K562 (cell line): Measurements from ENCODE around the gene DUSP28. TPM values are rescaled to one million over a fixed set of nuclear protein-coding genes. Genes with fewer than 3 reads are reported as not detected.

ENCODE experiments used
- ATAC-seq: fragments of 200-7000 bp; cut with Tn5 transposase; 3 replicates; pipeline ENCODE4 v1.9.1; 2020; ENCODE audit warnings: moderate library complexity
- BruUV-seq: library from RNA; stranded (reverse); fragments of 400-500 nt; replicated peaks from 2 replicates; lab custom pipeline; 2021; lab: Mats Ljungman, UMichigan
- CTCF ChIA-PET: fragments of 300-600 bp; formaldehyde crosslinking; extraction: SDS; loops from one replicate; lab custom pipeline; 2021; ENCODE audit warnings: low intra/inter-chr PET ratio; lab: Yijun Ruan, JAX
- POLR2A ChIA-PET: fragments of 300-600, 350-650 bp; sonication (Branson Sonifier 250); formaldehyde crosslinking; extraction: SDS; loops from one replicate; lab custom pipeline; 2021; ENCODE audit warnings: antibody characterized with exemption, inconsistent platforms; lab: Yijun Ruan, JAX
- DNase-seq, 4 experiments: peaks; one replicate each; pipeline versions ENCODE4 v3.0.0 to v3.0.0-alpha.2; 2011 to 2018; ENCODE audit warnings: low spot score in 3 of 4, mixed read lengths in 3 of 4; ENCODE audit errors: extremely low read depth in 1 of 4
- FAIRE-seq: peaks from 2 replicates; lab custom pipeline; 2011; peaks lifted over from hg19 to GRCh38; lab: Jason Lieb, UNC
- H2AFZ ChIP-seq: 2 replicates; pipeline ENCODE4 v1.6.0; 2011; ENCODE audit warnings: low read depth, low read length, control low read depth, inconsistent platforms
- H3K27ac ChIP-seq: fragments of 200-600 bp; 3 replicates; pipeline ENCODE4 v1.8.0; 2011; ENCODE audit warnings: low read depth, mild to moderate bottlenecking, control low read depth, inconsistent platforms, low read length, moderate library complexity, mixed read lengths; ENCODE audit errors: extremely low read depth
- H3K27me3 ChIP-seq, 2 experiments: fragments of 300-600 bp in 1 of 2; 2 replicates in 1 of 2; 3 replicates in 1 of 2; pipeline versions ENCODE4 v1.6.0 to v1.8.0; 2011; ENCODE audit warnings: inconsistent platforms in 2 of 2, low read length in 2 of 2, mild to moderate bottlenecking in 1 of 2, mixed read lengths in 1 of 2, moderate library complexity in 1 of 2; ENCODE audit not compliant: control insufficient read depth in 2 of 2, insufficient read depth in 2 of 2
- H3K36me3 ChIP-seq: fragments of 300-600 bp; 3 replicates; pipeline ENCODE4 v1.8.0; 2011; ENCODE audit warnings: mild to moderate bottlenecking, low read length, inconsistent platforms; ENCODE audit not compliant: control insufficient read depth, insufficient read depth
- H3K4me1 ChIP-seq, 2 experiments: fragments of 200-600 bp in 1 of 2; replicated peaks in 1 of 2; 2 replicates in 1 of 2; 3 replicates in 1 of 2; pipeline versions ENCODE4 v1.5.1 to v1.8.0; 2011; ENCODE audit warnings: inconsistent platforms in 2 of 2, low read length in 2 of 2, mild to moderate bottlenecking in 1 of 2, mixed read lengths in 1 of 2, moderate library complexity in 1 of 2; ENCODE audit not compliant: control insufficient read depth in 2 of 2, insufficient read depth in 2 of 2
- H3K4me2 ChIP-seq: 2 replicates; pipeline ENCODE4 v1.6.1; 2011; ENCODE audit warnings: low read length, control low read depth, inconsistent platforms, mixed read lengths; ENCODE audit not compliant: insufficient read depth
- H3K4me3 ChIP-seq: fragments of 200-600 bp; sonication (generic), shearing (Covaris generic); 2 replicates; pipeline ENCODE4 v1.5.1; 2016; ENCODE audit warnings: control low read depth, inconsistent platforms
- H3K79me2 ChIP-seq: fragments of 200-600 bp; 3 replicates; pipeline ENCODE4 v1.8.0; 2011; ENCODE audit warnings: low read length, inconsistent platforms; ENCODE audit not compliant: control insufficient read depth, insufficient read depth
- H3K9ac ChIP-seq, 2 experiments: 2 replicates each; pipeline versions ENCODE4 v1.6.0 to v1.6.1; 2011; ENCODE audit warnings: low read depth in 2 of 2, low read length in 2 of 2, control low read depth in 1 of 2, inconsistent platforms in 1 of 2, mild to moderate bottlenecking in 1 of 2, mixed read lengths in 1 of 2; ENCODE audit not compliant: insufficient read depth in 1 of 2
- H3K9me1 ChIP-seq: one replicate; pipeline ENCODE4 v1.6.0; 2011; ENCODE audit warnings: inconsistent platforms, mild to moderate bottlenecking, low read length, moderate library complexity; ENCODE audit not compliant: control insufficient read depth, insufficient read depth
- H3K9me3 ChIP-seq: replicated peaks from 2 replicates; pipeline ENCODE4 v1.5.1; 2011; ENCODE audit warnings: low read depth, low read length, inconsistent platforms; ENCODE audit not compliant: control insufficient read depth, insufficient read depth
- H4K20me1 ChIP-seq: replicated peaks from 2 replicates; pipeline ENCODE4 v1.6.1; 2011; ENCODE audit warnings: low read length, inconsistent platforms, mixed read lengths; ENCODE audit not compliant: control insufficient read depth, insufficient read depth
- EP300 ChIP-seq: IDR thresholded peaks from 2 replicates; pipeline ENCODE4 v1.6.1; 2012; ENCODE audit warnings: low read length, improper control_type of control experiment
- FOSL1 ChIP-seq: fragments of 200-800 bp; sonication (Bioruptor generic); conservative IDR thresholded peaks from 2 replicates; pipeline ENCODE4 v1.6.1; 2016; ENCODE audit warnings: missing genetic modification characterization, missing compliant biosample characterization
- FOXA3 ChIP-seq, 2 experiments: fragments of 450-650 bp in 1 of 2; sonication (generic) in 1 of 2; formaldehyde crosslinking; IDR thresholded peaks in 1 of 2; conservative IDR thresholded peaks in 1 of 2; 2 replicates each; pipeline versions ENCODE4 v1.4.0 to v1.8.0; 2020 to 2022; ENCODE audit warnings: mild to moderate bottlenecking in 2 of 2, missing genetic modification reagents in 1 of 2
- MAFG ChIP-seq: fragments of 450-650 bp; conservative IDR thresholded peaks from 2 replicates; pipeline ENCODE4 v1.6.1; 2016; ENCODE audit warnings: missing genetic modification characterization, missing compliant biosample characterization
- TAF1 ChIP-seq: IDR thresholded peaks from 2 replicates; pipeline ENCODE4 v1.6.1; 2011; ENCODE audit warnings: mild to moderate bottlenecking, low read length, moderate library complexity; ENCODE audit not compliant: insufficient read depth, control insufficient read depth, severe bottlenecking; ENCODE audit errors: extremely low read depth
- ZNF77 ChIP-seq: fragments of 250-450 bp; sonication (Bioruptor Pico); IDR thresholded peaks from 2 replicates; pipeline ENCODE4 v1.5.0; 2020
- WGBS: fragments of 100-300 bp; shearing (Covaris generic); methylation state at CpG from one replicate; pipeline ENCODE4 v1.1.6; 2016; ENCODE audit warnings: low coverage, mixed read lengths; ENCODE audit not compliant: insufficient coverage; ENCODE audit errors: missing lambda C conversion rate; 5-methylcytosine and 5-hydroxymethylcytosine counted together
- in situ Hi-C: fragments of 300-500 bp; cut with MboI; formaldehyde crosslinking; loops from 4 replicates; pipeline ENCODE4 v1.15.0; 2018; ENCODE audit warnings: inconsistent platforms, mixed read lengths
- intact Hi-C: fragments of 100-400 bp; cut with micrococcal nuclease; formaldehyde crosslinking; loops from 2 replicates; pipeline ENCODE4 v1.14.2; 2022
- polyA plus RNA-seq, 8 experiments: library from polyadenylated mRNA; depleted of rRNA in 4 of 8; stranded (reverse) in 5 of 8; unstranded in 3 of 8; fragments of >200 nt; fragmentation: Nextera tagmentation in 2 of 8; fragmentation: Illumina TruSeq in 1 of 8; extraction: Ambion mirVana in 2 of 8; extraction: Trizol in 1 of 8; gene quantifications; 2 replicates each; pipeline versions ENCODE4 v1.2.1 to v1.2.3, GENCODE V29; 2011 to 2014; ENCODE audit warnings: inconsistent platforms in 1 of 8, missing spikeins in 1 of 8
- total RNA-seq, 7 experiments: library from RNA; depleted of rRNA in 6 of 7; stranded (reverse); fragments of >200 nt in 6 of 7; fragmentation: Illumina TruSeq in 2 of 7; extraction: Trizol in 2 of 7; gene quantifications; 2 replicates each; pipeline versions ENCODE4 v1.2.1 to v1.2.3, GENCODE V29; 2011 to 2021; ENCODE audit warnings: low replicate concordance in 1 of 7

Gene DUSP28
- total and polyA plus RNA-seq, 9 of the 15 experiments (the other 6 are each of a cell fraction or from before 2014, with no cell fraction given) = 2.8 to 8.1 (median 4.2) TPM

- no peak overlapping the region for H3K27ac ChIP-seq
- H3K79me2 ChIP-seq = no peaks in the 10 kb centered on the region
- intact Hi-C loops (no loop called here), in situ Hi-C loops (no loop called here)
- ChIA-PET CTCF (no interaction called here), POLR2A (interaction anchor here (1.4 kb wide), 1 partner anchor 12 kb away, joined by 3 read pairs; the partner anchor contains the start of gene CAPN10)
- peaks cover 6% of the 10 kb centered on the region; the same call in 1 of the 3 replicates for H3K36me3 ChIP-seq
- H3K9me1 ChIP-seq = no peaks in the 10 kb centered on the region
- H3K27me3 ChIP-seq = no peaks in the 10 kb centered on the region
- no peaks in the 10 kb centered on the region for H4K20me1 ChIP-seq
- H3K4me1 ChIP-seq = peaks cover 0 to 38% of the 10 kb centered on the region in 2 experiments; a peak in 2 of 5 replicates
- H3K4me3 ChIP-seq = no peak overlapping the region
- FAIRE-seq (no peak), DNase-seq (no peak), ATAC-seq (no peak)
- TF ChIP-seq TAF1 = no peak
- TF ChIP-seq FOSL1 (tag) = no peak
- no peak for TF ChIP-seq FOXA3 (CRISPR knock-in tag; conservative IDR thresholded peaks at IDR 0.05 in 1 of 2, IDR thresholded peaks at IDR 0.05 in 1 of 2)
- no peak for TF ChIP-seq ZNF77 (CRISPR knock-in tag)
- no peak for TF ChIP-seq EP300
- no peak for TF ChIP-seq MAFG (tag)
- no peak overlapping the region for H3K9ac ChIP-seq
- H3K4me2 ChIP-seq = no peak overlapping the region
- WGBS = 89% methylated on average over 3 of the region's 11 CpGs
- no peak overlapping the region for H2AFZ ChIP-seq
- H3K9me3 ChIP-seq = no peaks in the 10 kb centered on the region
- BruUV-seq = no TSS peak
Observed at GRCh38 chr2:240599141-240599583, 39.0 kb downstream of the DUSP28 start.
